GM18502 (cell line): ENCODE results near the gene TRAPPC5.
A peak's percentile ranks its signal among the peaks of the same experiment; 100 is the strongest.

ENCODE experiments used
- ATAC-seq: cut with Tn5 transposase; IDR thresholded peaks from one replicate; pipeline ENCODE4 v1.9.1; 2021; ENCODE audit warnings: mild to moderate bottlenecking; ENCODE audit not compliant: unreplicated experiment, poor library complexity

The TRAPPC5 gene

DNA sequence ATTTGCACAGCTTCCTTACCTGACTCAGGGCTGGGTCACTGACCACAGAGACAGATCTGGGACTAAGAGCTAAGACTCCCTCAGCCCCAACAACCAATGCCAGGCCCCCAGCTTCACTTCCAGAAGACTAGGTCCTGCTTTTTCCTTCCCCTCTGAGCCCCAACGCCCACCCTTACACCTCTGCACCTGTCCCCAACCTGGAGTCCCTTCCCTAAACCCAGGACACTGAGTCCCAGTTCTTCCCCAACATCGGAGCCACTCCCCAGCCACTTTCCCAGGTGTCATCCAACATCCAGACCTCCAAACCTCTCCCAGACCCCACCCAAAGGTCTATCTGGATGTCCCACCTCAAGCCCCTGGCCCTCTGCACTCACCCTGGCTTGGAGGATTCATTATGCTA, 18.4 kb downstream of the TRAPPC5 start:
- no peak for ATAC-seq

DNA sequence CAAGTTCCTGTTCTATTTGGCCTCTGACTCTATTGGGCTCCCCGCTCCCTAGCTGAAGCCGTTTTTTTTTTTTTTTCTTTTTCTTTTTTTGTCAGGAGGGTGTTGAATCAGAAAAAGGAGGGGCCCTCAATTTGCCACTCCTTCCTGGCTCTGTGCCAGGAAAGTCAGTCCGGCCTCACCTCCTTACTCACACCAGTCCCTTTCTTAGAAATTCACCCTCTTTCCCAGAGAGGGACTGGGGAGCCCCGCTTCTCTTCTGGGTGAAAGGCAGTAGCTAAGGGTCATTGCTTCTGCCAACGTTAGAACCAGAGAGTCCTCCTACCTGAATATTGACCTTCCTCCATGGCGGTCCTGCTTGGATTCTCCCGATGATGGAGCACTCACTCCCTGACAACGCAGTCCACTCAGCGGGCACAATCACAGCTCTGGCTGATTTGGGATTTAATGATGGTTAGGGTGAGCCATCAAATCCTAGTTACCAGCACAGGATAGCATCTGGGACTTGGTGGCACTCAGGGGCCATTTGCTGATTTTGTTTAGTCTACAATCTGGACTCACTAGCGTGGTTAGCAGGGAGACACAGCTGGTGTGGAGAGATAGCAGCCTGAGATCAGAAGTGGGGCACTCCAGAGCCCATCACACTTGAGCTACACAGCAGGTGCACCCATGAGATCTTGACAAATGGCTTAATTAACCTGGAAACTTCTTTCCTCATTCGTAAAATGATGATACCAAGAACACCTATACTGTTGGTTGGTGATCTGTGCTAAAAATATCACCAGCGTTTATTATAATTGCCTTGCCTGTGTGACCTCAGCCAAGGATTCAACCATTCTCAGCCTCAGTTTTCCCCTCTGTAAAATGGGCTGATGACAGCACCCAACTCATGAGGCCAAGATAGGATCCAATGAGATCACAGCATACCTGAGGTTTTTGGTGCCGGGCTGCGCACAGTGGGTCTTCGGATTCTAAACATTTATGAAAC, 19.1 kb downstream of the TRAPPC5 start:
- no peak for ATAC-seq

DNA sequence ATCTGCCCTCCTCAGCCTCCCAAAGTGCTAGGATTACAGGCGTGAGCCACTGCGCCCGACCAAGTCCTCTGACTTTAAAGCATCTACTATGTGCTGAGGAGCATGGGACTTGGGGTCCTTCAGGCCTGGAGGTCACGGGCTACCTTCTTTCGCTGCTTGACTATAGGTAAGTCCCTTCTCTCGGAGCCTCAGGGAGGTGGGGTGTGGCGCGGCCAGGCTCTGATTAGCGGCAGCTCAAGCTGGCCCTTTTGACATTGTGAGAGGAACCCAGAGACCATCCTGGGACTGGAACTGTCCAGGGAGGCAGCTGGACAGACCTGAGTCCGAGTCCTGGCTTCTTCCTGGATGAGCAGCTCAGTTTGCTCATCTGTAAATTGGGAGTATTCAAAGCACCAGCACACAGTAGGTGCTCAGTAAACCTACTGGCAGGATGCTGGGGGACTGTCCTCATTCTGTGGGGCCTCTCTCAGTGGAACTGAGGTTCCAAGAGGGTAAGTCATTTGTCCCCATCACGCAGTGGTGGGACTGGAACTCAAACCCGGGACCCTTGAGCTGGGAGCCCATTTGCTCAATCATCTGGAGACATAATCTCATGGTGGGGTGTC, 20.5 kb downstream of the TRAPPC5 start:
- ATAC-seq = no peak

DNA sequence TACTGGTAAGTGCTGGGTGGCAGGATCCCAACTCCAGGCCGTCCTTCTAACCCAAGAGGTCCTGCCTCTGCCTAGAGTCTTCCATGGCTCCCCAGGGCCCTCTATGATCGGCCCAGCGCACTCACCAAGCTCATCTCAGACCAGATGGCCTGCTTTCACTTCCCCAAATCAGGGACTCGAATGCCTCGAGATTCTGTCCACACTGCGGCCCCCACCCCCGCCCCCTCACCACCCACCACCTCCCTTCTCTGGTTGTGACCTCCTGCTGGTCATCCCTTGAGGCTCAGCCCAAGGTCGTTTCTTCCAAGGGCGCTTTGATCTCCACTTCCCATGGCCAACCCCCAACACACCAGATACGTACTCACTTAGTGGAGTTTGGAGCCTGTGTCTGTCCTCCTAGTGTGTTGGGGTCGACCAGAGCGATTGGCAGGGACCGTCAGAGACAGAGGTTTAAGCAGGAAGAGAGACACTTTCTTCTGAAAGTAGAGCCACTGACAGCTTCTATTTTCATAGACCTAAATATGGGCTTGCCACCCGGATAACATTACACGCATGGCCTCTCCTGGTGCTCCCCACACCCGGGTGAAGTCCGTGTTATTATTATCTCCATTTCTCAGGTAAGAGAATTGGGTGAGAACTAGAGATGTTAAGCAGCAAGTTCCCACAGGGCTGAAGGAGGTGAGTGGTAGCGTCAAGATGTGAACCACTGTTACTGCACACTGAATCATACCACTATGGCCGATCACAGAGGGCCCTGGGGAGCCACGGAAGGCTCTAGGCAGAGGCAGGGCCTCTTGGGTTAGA, 21.2 kb downstream of the TRAPPC5 start, which contains the start of gene FCER2:
TSS of gene FCER2 (minus strand) at position 478 of the 804 bp plus-strand sequence. CDS start 2,371 bp downstream, outside the sequence.
- peak; percentile 50 for ATAC-seq

DNA sequence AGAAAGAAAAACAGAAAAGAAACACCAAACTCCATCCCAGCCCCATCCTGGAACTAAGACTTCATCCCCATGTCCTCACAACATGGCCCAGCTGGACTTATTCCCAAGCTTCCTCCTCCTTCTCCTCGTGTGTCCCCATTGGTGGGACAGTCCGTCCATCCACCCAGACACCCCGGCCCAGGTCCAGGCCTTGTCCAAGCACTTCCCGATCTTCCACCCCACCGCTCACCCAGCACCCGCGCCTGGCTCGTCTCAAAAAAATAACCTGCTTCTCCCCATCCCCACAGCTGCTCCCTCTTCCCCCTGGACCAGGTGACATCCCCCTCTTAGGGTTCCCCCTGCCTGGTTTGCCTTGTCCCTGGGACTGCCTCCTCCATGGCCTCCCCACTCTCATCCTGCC, 22.7 kb downstream of the TRAPPC5 start:
- ATAC-seq = no peak

DNA sequence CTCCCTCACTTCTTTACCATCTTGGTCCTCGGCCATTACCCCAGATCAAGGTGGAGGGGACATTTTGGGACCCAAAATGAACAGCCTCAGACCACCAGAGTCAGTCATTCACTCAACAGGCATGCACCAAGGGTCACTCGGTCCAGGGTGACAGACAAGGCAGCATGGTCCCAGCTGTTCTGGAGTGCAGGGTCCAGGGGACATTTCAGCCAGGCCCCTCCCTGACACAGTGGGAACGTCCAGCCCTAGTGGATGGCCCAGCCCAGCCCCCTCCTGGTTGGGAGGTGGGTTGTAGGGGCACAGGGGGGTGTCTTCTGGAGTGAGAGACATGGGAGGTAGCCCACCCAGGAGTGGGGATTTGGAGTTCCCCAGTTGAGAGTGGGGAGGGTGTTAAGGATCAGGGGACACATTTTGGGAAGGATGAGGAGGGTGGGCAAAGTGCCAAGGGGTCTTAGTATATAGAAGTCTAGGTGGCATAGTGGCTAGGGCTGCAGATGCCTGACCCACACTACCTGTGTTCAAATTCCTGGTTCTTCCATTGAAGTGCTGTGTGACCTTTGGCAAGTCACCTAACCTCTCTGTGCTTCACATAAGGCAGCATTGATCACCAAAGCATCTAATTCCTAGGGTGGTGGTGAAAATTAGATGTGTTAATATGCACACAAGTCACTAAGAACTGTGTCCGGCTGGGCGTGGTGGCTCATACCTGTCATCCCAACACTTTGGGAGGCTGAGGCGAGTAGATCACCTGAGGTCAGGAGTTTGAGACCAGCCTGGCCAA, 23.8 kb downstream of the TRAPPC5 start:
- no peak for ATAC-seq

DNA sequence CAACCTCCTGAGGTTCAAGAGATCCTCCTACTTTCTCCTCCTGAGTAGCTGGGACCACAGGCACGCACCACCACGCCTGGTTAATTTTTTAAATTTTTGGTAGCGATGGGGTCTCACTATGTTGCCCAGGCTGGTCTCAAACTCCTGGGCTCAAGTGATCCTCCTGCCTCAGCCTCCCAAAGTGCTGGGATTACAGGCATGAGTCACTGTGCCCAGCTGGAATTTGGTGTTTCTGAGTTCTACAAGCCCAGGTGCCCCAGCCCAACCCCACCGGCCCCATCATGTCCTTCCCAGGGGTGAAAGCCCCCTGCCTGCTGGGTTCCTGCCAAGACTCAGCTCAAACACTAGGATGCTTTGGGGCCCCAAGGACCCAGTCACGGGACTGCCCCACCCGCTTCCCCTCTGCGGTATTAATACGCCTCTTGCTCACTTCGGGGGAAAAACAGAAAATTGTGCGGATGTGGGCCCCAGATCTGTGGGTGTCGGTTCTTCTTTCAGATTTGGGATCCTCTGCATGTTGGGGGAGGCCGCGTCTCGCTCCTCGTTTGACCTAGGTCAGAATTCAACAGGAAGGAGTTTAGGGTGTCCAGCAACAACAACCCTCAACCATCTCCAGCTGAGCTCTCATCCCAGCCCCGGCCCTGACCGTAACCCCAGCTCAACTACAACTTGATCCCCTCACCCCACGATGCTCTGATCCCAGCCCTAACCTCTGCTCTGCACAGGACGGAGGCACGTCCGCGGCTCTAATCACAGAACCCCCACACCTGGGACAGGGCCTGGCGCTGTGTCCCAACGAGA, 25.0 kb downstream of the TRAPPC5 start:
- peak; percentile 60 for ATAC-seq

DNA sequence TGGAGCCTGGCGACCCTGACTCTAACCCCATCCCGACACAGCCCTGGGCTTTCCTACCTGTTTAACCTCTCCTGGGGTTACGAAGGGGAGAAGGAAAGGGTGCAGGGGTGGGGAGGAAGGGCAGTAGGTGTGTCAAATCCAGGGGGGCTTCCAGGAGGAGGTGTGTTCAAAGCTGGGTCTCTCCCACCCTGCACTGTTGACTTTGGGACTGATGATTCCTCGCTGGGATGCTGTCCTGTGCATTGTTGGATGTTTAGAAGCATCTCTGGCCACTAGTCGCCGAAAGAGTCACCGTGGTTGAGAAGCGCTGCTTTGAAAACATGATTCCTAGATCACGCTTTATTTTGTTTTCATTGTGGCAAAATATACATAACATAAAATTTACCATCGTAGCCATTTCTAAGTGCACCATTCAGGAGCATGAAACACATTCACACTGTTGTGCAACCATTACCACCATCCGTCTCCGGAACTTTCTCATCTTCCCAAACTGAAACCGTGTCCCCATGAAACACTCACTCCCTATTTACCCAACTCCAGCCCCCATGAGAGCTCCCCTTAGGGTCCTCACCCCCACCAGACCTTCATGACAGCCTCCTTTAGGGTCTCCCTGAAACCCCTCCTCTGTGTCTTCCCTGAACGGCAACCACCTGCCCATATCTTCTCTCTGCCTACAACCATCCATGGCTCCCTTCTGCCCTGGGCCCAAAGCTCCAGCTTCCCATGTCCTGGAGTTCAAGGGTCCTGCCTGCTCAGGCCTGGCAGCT, 25.7 kb downstream of the TRAPPC5 start:
- ATAC-seq = no peak

DNA sequence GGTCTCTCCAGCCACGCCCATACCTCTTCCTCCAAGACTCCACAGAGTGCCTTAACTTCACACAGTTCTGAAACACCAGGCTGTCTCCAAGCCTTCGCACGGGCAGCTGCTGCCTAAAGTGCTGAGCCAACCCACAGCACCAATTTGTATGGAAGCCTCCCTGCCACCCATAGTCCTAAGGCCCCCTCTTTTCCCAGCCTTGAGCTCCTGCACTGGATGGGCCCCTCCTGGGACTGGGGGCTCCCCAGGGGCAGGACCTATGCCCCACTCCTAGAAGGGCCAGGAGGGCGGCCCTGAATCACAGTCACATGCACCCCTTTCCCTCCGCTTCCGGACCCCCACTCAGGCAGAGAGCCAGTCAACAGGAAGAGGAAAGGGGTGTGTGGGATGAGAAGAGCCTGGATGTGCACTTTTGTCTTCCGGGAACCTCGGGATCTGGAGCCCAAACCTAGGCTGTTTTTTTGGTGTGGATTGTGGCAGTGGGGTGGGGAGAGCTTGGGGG, 26.4 kb downstream of the TRAPPC5 start:
- no peak for ATAC-seq

DNA sequence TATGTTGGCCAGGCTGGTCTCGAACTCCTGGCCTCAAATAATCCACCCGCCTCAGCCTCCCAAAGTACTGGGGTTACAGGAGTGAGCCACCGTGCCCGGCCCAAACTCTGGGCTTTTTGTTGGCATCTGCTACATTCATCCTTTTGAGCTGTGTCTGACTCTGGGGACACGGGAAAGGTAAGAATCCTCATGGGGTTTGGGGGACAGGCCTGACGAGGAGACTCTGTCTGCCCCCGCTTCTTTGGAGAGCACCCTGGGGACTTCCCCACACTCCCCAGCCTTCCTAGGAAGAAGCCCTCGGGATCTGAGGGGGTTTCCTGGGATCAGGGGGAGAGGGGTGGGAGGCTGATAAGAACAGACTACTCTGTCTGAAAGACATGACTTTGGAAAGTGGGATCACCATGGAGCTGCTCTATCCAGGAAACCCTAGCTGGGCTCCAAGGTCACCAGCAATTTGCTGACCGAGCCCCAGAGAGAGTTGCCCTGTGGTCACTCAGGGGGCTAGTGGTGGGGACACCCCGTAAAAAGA, 29.4 kb downstream of the TRAPPC5 start:
- ATAC-seq = no peak

DNA sequence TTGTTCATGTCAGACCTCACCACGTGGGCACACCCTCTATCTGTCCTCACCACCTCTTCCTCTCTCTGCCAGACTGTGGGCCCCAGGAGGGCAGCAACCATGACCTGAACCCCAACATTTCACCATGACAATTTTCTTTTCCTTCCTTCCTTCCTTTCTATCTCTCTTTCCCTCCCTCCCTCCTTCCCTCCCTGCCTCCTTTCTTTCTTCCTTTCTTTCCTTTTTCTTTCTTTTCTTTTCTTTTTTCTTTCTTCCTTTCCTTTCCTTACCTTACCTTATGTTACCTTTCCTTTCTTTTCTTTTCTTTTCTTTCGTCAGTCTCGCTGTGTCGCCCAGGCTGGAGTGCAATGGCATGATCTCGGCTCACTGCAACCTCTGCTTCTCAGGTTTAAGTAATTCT, 30.0 kb downstream of the TRAPPC5 start:
- ATAC-seq = no peak

DNA sequence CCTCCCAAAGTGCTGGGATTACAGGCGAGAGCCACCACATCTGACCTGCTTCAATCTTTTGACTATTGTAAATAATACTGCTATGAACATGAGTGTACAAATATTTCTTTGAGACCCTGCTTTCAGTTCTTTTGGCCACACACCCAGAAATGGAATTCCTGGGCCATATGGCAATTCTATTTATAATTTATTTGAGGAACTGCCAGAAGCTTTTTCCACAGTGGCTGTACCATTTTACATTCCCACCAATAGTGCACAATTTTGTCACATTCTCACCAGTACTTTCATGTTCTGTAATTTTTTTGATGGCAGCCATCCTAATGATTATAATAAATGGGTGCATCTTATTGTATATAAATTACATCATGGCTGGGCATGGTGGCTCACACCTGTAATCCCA, 35.0 kb downstream of the TRAPPC5 start:
- no peak for ATAC-seq

DNA sequence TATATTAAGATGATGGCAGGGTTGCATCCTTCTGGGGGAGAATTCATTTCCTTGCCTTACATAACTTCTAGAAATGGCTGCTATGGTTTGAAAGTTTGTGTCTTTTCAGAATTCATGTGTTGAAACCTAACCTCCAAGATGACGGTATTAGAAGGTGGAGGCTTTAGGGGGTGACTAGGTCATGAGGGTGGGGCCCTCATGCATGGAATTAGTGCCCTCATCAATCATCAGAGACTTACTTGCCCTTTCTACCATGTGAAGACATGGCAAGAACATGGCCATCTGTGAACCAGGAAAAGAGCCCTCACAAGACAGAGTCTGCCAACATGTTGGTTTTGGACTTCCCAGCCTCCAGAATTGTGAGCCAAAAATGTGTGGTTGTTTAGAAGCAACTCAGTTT, 36.1 kb downstream of the TRAPPC5 start:
- ATAC-seq = no peak

DNA sequence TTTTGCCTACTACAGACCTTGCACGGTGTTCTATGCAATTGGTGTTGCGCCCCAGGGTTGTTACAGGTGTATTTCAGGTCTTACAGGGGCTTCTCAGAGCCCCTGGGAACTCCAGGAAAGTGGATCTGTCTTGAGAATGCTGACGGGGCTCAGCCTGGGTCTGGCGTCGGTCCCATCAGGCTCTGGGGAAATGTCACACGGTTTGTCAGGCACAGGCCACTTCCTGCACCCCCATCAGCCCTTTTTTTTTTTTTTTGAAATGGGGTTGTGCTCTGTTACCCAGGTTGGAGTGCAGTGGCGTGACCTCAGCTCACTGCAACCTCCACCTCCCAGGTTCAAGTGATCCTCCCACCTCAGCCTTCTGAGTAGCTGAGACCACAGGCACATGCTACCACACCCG, 38.0 kb downstream of the TRAPPC5 start:
- no peak for ATAC-seq

DNA sequence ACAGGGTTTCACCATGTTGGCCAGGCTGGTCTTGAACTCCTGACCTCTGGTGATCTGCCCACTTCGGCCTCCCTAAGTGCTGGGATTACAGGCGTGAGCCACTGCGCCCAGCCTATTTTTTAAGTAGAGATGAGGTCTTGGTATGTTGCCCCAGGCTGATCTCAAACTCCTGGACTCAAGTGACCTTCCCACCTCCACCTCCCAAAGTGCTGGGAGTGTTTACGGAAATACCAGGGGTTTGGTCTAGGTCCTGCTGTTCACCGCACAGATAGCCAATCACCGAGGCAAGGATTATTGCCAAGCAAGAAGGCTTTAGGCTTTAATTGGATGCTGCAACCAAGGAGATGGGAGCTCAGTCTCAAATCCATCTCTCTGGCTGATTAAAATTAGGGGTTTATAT, 39.7 kb downstream of the TRAPPC5 start:
- ATAC-seq = no peak

DNA sequence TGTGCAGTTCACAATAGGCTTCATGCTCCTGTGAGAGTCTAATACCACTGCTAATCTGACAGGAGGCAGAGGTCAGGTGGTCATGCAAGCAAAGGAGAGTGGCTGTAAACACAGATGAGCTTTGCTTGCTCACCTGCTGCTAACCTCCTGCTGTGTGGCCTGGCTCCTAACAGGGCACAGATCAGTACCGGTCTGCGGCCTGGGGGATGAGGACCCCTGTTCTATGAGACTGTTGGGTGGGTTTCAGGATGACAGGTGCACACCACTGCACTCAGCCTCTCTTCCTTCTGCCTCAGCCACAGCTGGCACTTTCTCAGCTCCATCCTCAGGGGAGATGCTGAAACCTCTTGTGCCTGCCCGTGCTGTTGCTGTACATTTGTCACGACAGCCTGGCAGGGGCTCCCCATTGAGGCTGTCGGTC, 41.6 kb downstream of the TRAPPC5 start:
- peak; percentile 53 for ATAC-seq

DNA sequence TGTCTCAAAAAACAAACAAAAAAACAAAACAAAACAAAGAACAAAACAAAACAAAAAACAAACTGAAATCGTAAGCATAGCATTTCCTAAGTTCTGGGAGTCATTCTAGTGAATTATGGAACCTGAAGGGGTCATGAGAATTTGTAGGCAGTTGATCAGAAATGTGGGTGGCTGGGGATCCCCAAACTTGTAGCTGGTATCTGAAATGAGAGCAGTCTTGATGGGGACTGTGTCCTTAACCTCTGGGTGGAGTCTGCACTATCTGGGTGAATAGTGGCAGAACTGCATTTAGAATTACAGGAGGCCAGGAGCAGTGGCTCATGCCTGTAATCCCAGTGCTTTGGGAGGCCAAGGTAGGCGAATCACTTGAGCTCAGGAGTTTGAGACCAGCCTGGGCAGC, 45.2 kb downstream of the TRAPPC5 start:
- ATAC-seq = no peak

DNA sequence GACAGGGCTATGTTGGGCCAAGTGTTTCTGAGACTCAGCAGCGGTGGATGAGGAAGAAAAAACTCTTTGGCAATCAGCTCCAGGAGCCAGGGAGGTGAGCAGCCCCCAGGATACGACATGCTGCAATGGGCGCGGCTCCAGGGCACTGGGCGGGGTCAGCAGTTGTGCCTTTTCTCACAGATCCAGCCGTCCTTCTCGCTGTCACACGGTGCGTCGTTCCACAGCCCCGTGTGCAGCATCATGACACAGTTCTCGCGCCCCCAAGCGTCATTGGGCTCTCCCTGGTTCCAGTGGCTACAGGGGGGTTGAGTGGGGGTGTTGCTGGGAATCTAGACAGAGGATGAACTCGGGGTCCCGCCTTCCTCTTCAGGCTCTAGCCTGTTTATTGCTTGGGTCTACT, 48.6 kb downstream of the TRAPPC5 start:
- no peak for ATAC-seq
